T-helper 17 cell (primary cell): ENCODE measurements around the gene DDAH1. TPM values are rescaled to one million over a fixed set of nuclear protein-coding genes. Genes with fewer than 3 reads are reported as not detected.

Experiments
- ATAC-seq: fragments of 150-1000 bp; cut with Tn5 transposase; 2 replicates; pipeline ENCODE4 v1.10.0; 2021; ENCODE audit warnings: mild to moderate bottlenecking, moderate library complexity
- DNase-seq, 3 donors: peaks; one replicate each; pipeline versions ENCODE4 v3.0.0 to v3.0.0-alpha.2; 2020 to 2021
- H3K9me3 ChIP-seq: one replicate; pipeline ENCODE4 v1.7.0; 2013; ENCODE audit warnings: low read length, mild to moderate bottlenecking; ENCODE audit not compliant: control insufficient read depth, poor library complexity, severe bottlenecking
- H3K27ac Mint-ChIP-seq: one replicate; pipeline ENCODE4 v1.8.0; 2022; ENCODE audit warnings: mild to moderate bottlenecking, moderate library complexity, mixed read lengths
- H3K27me3 Mint-ChIP-seq: one replicate; pipeline ENCODE4 v1.8.0; 2022; ENCODE audit warnings: mixed read lengths
- H3K36me3 Mint-ChIP-seq: one replicate; pipeline ENCODE4 v1.8.0; 2022; ENCODE audit warnings: low read depth, mixed read lengths
- H3K4me1 Mint-ChIP-seq: one replicate; pipeline ENCODE4 v1.8.0; 2022; ENCODE audit warnings: mild to moderate bottlenecking, mixed read lengths
- H3K4me3 Mint-ChIP-seq: one replicate; pipeline ENCODE4 v1.8.0; 2022; ENCODE audit warnings: mild to moderate bottlenecking, moderate library complexity, mixed read lengths
- total RNA-seq, 4 donors: library from RNA in 2 of 4; stranded (reverse) in 2 of 4; gene quantifications; one replicate each; pipeline ENCODE4 v1.2.3 and lab custom pipeline; 2022 to 2026

Gene DDAH1
- total RNA-seq, 2 donors from 2014 or later = not detected

DNA sequence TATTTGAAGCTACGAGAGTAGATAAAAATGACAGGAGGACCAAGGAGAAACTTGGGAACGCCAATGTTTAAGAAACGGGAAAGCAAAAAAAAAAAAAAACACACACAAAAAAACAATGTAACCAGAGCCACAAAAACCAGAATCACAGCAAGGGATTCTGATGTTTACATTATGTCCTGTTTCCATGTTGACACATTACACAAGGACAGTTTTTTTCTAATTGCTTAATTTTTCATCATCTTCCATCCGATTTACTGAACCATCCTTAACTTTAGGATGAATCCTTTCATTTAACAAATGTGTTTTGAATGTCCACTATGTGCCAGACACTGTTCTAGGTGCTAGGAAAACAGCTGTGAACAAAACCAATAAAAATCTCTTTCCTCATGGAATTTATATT is 187.2 kb downstream of the DDAH1 start:
- peaks cover 3% of the 10 kb centered on the region for H3K36me3 Mint-ChIP-seq
- ATAC-seq (no peak), DNase-seq (no peak)
- H3K4me3 Mint-ChIP-seq = no peak overlapping the region
- peaks cover 43% of the 10 kb centered on the region for H3K4me1 Mint-ChIP-seq
- no peaks in the 10 kb centered on the region for H3K9me3 ChIP-seq
- no peaks in the 10 kb centered on the region for H3K27me3 Mint-ChIP-seq
- peak overlapping the region; percentile 89 for H3K27ac Mint-ChIP-seq

GRCh38 chr1:85276978-85277639 is 187.8 kb downstream of the DDAH1 start:
- Mint-ChIP-seq H3K4me1 (peaks cover 46% of the 10 kb centered on the region), H3K27me3 (no peaks in the 10 kb centered on the region), H3K36me3 (peaks cover 4% of the 10 kb centered on the region), H3K4me3 (peak overlapping the region; percentile 94), H3K27ac (peak overlapping the region; percentile 89)
- ATAC-seq (no peak), DNase-seq (no peak)
- no peaks in the 10 kb centered on the region for H3K9me3 ChIP-seq

- ATAC-seq (peak; percentile 97), DNase-seq (peak; percentile 97 to 98 (median 97))
- Mint-ChIP-seq H3K27me3 (no peaks in the 10 kb centered on the region), H3K27ac (peak within 1 kb of the TSS; percentile 89), H3K36me3 (peaks cover 4% of the 10 kb centered on the region), H3K4me1 (peaks cover 49% of the 10 kb centered on the region), H3K4me3 (peak within 1 kb of the TSS; percentile 94)
- H3K9me3 ChIP-seq = no peaks in the 10 kb centered on the region
Observed at GRCh38 chr1:85276215-85276977, 188.6 kb downstream of the DDAH1 start, which contains the start of gene BCL10. Gene BCL10, minus strand, starts transcription at chr1:85276632. Its CDS starts 280 bp downstream, at chr1:85276352.

- H3K4me1 Mint-ChIP-seq = peaks cover 54% of the 10 kb centered on the region
Observed at GRCh38 chr1:85275701-85276214, 189.2 kb downstream of the DDAH1 start.

GRCh38 chr1:85274969-85275453 is 189.9 kb downstream of the DDAH1 start:
- ATAC-seq (no peak), DNase-seq (no peak)
- Mint-ChIP-seq H3K4me3 (peak overlapping the region; percentile 94), H3K27ac (peak overlapping the region; percentile 89), H3K36me3 (peaks cover 4% of the 10 kb centered on the region), H3K27me3 (no peaks in the 10 kb centered on the region), H3K4me1 (peaks cover 54% of the 10 kb centered on the region)
- no peaks in the 10 kb centered on the region for H3K9me3 ChIP-seq

More at GRCh38 chr1:85275701-85276214, 189.2 kb downstream of the DDAH1 start:
- peak overlapping the region; percentile 94 for H3K4me3 Mint-ChIP-seq
- peak in 1 of 3 donors; percentile 26 for DNase-seq
- peak overlapping the region; percentile 89 for H3K27ac Mint-ChIP-seq
- H3K9me3 ChIP-seq = no peaks in the 10 kb centered on the region
- peaks cover 4% of the 10 kb centered on the region for H3K36me3 Mint-ChIP-seq
- H3K27me3 Mint-ChIP-seq = no peaks in the 10 kb centered on the region
- ATAC-seq = no peak

- H3K27me3 Mint-ChIP-seq = no peaks in the 10 kb centered on the region
- H3K36me3 Mint-ChIP-seq = peaks cover 7% of the 10 kb centered on the region
- no peak for DNase-seq
- H3K9me3 ChIP-seq = no peaks in the 10 kb centered on the region
- ATAC-seq = no peak
- peak overlapping the region; percentile 82 for H3K27ac Mint-ChIP-seq
- peak overlapping the region; percentile 53 for H3K4me3 Mint-ChIP-seq
- H3K4me1 Mint-ChIP-seq = peaks cover 50% of the 10 kb centered on the region
Observed at GRCh38 chr1:85273397-85273796, 191.6 kb downstream of the DDAH1 start.

DNA sequence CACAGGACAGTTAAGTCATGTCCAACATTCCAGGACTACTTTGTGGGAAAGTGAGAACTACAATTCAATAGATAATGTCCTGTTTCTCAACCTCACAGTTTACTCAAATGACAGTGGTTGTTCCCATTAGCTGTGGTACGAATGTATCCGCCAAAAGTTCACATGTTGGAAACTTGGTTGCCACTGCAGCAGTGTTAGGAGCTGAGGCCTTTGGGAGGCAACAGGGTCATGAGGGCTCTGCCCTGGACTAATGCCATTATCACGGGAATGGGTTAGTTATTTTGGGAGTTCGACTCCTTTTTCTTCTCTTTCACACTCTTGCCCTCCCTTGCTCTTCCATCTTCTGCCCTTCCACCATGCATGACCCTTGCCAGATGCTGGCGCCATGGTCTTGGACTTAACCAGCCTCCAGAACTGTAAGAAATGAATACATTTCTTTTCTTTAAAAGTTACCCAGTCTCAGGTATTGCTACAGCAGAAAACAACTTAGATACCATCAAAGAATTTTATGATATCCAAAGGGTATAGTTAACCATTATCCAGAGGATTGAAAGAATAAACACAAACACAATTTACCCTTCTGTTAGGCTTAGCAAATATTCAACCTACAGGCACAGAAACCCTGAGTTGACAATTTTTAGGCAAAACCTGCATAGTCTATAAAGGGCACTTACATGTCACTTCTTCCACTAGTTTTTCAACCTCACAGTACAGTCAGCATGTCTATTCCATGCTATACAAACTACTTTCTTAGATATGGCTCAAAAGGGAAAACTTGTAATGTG is 196.0 kb downstream of the DDAH1 start:
- Mint-ChIP-seq H3K4me3 (no peak overlapping the region), H3K27ac (peak overlapping the region; percentile 24), H3K27me3 (no peaks in the 10 kb centered on the region), H3K4me1 (peaks cover 34% of the 10 kb centered on the region), H3K36me3 (peaks cover 7% of the 10 kb centered on the region)
- H3K9me3 ChIP-seq = no peaks in the 10 kb centered on the region
- ATAC-seq (no peak), DNase-seq (no peak)

Other genes with a start within 250 kb of the DDAH1 start
- gene C1orf52, start 205.5 kb downstream of the DDAH1 start, total RNA-seq = 10 to 100 TPM; 51.5 to 51.7 TPM
- gene BCL10, start 188.5 kb downstream of the DDAH1 start, total RNA-seq = 10 to 100 TPM; 49.8 to 51.9 TPM
- not detected for gene CCN1, start 115.6 kb upstream of the DDAH1 start, total RNA-seq
- 10 to 100 TPM; 15.9 TPM for gene ZNHIT6, start 243.3 kb upstream of the DDAH1 start, total RNA-seq